DMS153 treated with DMSO at 0.1 percent for 48 hours (cell line): Measurements from ENCODE around the gene GPSM1.

ENCODE experiments used
- DNase-seq: peaks from one replicate; lab custom pipeline; 2025; ENCODE audit not compliant: unreplicated experiment; lab: John Stamatoyannopoulos, UW

GPSM1 gene, protein sequence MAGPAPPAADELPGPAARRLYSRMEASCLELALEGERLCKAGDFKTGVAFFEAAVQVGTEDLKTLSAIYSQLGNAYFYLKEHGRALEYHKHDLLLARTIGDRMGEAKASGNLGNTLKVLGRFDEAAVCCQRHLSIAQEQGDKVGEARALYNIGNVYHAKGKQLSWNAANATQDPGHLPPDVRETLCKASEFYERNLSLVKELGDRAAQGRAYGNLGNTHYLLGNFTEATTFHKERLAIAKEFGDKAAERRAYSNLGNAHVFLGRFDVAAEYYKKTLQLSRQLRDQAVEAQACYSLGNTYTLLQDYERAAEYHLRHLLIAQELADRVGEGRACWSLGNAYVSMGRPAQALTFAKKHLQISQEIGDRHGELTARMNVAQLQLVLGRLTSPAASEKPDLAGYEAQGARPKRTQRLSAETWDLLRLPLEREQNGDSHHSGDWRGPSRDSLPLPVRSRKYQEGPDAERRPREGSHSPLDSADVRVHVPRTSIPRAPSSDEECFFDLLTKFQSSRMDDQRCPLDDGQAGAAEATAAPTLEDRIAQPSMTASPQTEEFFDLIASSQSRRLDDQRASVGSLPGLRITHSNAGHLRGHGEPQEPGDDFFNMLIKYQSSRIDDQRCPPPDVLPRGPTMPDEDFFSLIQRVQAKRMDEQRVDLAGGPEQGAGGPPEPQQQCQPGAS

DNA sequence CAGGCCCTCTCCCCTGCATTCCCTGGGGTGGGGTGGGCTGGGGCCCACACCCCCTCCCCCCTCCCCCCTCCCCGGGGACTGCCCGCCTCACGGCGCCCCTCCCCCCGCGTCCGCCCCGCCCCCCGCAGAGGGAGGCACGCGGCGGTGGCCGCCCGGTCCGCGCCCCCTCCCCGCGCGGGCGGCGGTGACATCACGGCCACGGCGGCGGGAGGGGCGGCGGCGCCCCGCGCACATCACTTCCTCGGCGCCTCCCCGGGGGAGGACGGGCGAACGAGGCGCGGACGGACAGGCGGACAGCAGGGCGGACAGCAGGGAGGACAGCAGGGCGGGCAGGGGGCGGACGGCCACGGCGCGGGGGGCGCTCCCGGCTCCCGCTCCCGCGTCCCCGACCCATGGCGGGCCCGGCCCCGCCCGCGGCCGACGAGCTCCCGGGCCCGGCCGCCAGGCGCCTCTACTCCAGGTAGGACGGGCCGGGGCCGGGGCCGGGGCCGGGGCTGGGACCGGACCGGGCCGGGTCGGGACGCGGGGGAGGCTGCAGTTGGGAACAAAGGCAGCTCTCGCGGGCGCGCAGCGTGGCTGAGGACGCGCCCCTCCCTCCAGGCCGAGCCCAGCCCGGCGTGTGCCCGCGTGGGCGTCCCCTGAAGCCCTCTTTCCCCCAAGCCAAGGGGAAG lies at the start of gene GPSM1:
Gene GPSM1, plus strand, starts transcription at position 236 of the 671 bp plus-strand sequence. Its CDS starts 157 bp downstream, at position 393.
- no peak for DNase-seq

DNA sequence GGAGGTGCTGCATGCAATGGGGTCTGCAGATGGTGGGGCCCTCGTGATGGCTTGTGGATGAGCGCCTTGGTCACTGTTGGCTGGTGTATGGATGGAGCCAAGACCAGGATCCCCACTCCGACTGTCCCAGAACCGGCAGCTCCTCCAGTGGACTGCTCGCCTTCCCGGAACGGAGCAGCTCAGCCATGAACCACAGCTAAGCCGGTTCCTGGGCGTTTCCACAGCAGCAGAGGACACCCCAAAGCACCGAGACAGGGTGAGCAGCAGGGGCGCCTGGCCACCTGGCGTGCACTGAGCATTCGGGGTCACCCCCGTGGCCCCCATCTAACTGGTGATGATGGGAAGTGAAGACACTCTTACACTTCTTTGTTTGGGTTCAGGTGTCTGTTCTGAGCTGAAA lies 49.6 kb upstream of the GPSM1 start:
- no peak for DNase-seq

DNA sequence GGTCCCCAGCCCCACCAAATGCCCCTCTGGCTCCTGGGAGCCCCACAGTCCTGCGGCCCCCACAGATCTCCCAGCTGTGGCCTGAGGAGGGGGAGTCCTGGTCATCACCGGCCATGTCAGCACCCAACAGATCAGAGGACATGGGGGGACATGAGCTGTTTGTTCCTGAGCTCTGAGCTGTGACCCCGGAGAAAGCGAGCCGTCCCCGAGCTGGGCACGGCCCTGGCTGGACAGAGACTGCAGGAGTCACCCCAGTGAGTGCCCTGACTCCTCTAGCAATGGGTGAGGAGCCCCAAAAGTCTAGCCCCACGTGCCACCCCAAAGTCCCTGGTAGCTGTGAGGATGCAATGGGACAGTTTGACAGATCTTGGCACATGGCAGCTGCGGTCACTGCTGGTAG lies 49.1 kb upstream of the GPSM1 start:
- DNase-seq: no peak

DNA sequence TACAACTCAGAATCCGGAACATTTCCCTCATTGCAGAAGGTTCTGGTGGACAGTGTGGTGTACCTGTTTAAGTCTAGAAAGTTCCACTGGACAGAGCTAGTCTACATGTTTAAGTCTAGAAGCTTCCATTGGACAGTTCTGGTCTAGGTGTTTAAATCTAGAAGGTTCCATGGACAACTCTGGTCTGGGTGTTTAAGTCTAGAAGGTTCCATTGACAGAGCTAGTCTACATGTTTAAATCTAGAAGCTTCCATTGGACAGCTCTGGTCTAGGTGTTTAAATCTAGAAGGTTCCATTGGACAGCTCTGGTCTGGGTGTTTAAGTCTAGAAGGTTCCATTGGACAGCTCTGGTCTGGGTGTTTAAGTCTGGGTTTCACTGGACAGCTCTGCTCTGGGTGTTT lies 48.4 kb upstream of the GPSM1 start:
- no peak for DNase-seq

DNA sequence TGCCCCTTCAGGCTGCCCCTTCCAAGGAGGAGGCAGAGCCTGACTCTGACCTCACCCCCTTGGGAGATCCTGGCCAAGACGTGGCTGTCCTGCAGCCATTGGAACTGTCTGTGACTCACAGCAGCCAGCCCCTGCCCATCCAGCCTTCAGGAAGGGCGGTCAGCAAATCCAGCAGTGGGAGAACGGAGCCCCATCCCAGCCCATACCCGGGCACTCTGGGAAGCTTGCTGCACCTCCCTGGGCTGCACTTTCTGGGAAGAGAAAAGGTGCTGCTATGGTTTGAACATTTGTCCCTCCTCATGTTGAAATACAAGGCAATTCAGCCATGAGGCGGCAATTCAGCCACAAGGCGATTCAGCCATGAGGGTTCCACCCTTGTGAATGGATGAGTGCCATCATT lies 47.9 kb upstream of the GPSM1 start:
- no peak for DNase-seq

DNA sequence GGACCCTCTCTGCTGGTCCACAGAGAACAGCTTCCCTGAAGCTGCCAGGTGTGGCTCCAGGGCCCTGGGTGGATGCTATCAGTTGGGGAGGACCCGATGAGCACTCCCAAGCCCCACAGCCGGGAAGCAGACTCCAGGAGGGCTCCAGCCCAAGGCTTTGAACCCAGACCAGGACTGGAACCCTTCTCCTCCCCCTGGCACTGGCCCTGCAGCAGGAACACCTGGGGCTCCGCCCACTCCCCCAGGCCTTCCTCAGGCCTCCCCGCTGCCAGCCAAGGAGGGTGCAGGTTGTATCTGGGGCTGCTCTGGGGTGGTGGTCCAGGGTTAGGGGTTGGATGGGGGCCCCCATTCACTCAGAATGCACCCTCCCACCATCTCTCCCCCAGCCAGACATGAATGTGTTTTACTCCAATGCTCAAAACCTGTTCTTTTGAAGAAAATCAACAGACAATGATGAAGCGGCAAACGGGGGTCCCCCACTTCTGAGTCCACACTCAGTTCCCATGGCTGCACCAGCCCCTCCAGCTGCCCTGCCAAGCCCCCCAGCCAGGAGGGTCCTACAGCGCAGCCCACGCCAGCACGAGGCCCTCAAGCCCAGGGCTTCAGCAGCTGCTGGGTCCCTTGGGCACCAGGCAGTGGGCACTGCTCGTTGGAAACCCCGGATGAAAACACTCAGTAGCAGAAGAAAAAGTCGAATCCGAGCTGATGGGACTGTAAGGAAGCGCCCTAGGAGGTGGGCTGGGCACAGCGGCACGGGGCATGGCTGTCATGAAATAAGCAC lies 46.6 kb upstream of the GPSM1 start:
- DNase-seq: no peak

DNA sequence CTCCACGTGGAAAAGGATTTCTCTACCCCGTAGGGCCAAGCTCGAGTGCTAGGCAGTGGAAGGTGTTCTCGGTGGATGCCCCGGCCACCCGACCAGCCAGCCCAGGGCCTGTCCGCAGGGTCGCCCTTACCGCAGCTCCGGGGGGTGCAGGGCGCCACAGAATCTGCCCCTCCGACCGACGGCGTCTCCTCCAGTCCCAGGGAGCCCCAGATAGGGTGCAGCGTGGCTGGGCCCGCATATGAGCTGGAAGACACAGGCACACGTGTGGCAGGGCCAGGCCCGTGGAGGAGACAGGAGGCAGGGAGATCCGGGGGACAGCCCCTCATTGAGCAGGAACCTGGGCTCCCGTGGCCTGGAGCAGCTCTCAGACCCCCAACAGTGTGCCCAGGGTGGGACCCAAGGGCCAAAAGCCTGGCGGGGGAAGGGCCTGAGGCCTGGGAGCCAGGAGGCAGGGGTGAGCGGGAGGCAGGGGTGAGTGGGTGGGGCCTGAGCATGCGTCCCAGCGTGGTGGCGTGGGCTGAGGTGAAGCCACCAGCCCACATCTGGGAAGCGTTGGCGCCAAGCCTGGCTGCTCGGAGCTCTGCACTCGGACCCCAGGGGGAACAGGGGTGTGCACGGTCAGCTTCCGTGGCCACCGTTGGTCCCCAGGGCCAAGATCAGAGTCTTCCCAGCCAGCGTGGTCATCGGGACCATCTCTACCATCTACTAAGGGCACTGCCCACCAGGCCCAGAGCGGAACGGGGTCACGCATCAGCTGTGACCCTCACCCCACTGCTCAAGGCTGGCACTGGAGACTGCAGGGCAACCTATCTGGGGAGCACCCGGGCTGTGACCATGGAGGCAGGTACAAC lies 45.7 kb upstream of the GPSM1 start:
- DNase-seq: no peak

DNA sequence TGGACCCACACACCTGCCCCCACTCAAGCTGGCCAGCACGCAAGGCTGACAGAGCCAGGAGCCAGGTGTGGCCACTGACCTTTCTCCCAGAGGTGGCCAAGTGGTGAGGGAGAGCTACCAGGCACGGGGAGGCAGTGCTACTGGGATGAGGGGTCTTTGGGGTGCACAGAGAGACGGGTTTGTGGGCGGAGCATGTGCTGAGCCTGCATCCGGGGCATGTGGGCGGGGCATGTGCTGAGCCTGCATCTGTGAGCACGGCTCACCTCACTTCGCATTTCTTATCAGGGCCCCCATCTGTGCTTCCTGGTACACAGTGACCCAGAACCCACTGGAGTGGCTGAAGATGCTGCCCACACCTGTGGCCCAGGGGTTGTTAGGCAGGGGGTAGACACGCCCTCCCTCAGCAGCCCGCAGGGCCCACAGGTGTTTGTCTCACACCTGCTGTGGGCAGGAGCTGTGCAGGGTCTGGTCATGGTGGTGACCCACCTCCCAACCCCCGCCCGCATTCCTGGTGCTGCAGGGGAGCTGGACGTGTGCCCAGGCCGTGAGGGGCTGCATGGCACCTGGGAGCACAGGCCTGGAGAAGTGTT lies 45.0 kb upstream of the GPSM1 start:
- DNase-seq: no peak

DNA sequence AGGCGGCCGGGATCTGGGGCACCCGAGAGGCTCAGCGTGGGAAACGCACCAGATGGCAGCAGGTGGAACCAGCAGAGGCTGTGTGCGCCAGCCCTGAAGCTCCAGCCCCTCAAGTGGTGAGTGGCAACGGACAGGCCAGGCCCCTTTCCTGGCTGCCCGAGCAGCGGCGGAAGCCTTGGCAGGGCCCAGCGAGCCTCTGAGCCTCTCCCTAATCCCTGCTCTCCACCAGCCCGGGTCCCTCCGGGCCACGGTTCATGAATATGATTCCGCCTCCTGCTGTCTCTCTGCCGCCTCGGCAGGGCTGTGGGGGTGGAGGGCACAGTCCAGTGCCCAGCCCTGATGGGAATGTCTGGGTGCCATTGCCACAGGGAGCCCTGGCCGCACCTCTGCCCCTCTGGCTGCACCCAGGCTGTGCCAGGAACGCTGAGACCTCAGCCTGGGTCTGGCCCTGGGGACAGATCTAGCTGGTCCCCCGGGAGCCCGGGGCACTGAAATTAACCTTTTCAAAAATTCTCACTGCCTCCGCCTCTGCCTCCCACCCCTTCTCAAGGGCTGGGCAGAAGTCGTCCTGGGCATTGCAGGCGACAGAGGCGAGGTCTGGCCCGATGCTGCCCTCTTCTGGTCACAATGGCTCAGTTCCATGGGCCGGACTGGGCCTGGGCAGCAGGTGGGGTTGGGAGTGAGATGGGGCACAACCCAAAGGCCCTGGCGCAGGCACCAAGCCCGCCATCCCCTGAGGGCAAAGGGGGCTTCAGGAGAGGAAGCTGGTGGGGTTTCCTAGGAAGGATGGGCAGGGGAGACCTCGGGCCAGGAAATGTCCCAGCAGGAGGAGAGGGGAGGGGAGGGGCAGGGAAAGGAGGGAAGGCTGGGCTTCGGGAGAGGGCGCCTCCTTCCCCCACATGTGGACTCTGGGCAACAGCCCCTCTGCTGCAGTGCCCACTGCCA lies 43.8 kb upstream of the GPSM1 start:
- DNase-seq: peak; percentile 72

DNA sequence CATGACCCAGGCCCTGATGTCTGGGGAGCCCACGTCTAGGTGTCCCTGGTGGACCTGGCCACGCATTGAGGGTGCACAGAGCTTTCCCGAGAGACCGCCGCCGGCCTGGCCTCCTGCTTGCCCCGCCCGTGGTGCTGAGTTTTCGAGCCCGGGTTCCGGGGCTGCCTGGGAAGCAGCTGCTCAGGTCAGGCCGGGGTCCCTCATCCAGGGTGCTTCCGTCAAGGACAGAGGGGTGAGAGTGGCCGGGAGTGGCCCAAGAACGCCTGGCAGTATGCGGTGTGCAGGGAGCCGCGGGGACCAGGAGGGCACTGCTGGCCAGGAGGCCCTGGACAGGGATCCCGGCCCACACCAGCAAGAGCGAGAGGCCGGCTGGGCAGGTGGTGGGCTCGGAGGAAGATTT lies 43.0 kb upstream of the GPSM1 start:
- no peak for DNase-seq

DNA sequence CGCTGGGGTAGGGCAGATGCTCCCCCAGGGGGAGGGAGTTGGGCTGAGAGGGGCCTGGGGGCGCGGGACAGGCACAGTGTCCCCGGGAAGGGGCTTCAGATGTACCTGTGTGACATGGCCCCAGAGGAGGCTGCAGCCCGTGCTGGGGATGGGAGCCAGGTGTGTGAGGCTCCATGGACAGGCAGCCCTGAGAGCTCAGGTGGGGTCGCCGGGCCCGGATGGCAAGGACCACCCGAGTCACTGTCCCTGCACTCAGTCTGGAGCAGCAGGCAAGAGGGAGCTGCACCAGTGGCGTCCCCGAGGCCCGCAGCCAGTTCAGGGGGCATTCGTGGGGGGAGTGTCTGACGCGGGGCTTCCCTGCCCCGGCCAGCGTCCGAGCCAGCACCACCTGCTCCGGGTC lies 42.4 kb upstream of the GPSM1 start:
- no peak for DNase-seq

DNA sequence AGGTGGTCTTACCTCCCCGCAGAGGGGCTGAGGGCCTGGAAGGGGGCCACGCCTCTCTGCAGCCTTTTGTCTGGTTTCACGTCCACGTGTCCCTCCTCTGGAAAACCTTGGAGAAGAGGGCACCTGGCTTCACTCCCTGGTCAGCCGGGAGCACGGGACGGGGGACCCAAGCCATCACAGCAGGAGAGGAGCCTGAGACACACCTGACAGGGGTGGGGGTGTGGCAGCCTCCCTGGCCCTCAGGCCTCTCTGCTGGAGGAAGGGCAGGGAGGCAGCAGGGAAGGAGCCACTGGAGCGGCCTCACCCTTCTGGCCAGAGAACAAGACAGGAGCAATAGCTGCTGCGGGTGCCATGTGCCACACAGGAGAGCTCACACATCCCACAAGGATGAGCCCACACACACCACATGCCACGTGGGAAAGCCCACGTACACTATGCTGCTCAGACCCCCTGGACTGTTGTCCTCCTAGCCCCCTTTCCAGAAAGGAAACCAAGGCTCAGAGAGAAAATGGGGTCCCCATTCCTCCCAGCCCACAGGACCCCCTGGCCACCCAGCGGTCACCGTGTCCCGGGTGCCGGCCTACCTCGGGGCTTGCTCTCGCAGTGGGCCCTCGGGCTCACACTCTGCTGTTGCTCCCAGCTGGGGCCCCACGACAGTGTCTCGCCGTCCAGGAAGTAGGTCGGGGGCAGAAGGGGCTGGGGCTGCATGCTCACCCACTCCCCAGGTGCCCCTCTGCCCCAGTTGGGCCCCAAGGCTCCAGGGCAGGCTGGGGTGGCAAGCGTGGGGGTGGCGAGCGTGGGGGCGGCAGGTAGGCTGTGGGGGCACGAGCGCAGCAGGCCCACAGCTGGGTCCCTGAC lies 41.6 kb upstream of the GPSM1 start:
- DNase-seq: no peak

DNA sequence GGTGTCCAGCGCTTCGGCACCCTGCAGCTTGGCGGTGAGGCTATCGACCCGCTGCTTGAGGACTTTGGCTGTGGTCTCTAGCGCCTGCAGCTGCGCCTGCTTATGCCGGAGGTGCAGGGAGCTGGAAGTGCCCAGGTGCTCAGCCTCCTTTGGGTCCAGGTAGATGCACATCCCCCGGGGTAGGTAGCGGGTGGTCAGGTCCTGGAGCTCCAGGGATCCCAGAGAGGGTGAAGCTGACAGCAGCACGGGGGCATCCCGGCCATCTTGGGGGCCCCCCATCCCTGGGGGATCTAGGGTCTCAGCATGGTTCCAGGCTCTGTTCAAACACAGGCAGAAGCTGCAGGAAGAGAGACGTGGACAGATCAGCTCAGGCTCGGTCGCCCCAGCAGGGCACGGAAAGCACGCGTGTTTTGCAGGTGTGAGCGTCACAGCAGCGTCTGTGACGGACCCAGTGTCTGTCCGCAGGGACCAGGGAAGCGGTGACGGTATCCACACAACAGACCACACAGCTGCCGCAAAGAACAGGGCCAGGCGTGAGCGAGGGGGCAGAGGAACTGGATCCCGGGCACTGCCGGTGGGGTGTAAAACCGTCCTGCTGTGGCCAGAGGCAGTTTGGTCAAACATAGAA lies 40.9 kb upstream of the GPSM1 start:
- DNase-seq: no peak

DNA sequence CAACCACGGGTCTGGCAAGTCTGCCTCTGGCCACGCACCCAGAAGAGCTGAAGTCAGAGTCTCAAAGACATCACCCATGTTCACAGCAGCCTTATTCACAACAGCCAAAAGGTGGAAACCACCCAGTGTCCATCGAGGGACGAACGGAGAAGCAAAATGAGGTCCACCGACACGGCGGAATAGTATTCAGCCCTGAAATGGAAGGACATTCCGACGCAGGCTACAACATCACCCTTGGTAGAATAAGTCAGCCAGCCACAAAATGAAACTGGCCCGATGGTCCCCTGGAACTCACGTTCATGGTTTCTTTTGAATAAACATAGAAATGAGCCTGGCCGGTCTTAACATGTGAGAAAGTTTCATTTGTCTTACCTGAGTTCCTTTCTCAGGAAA lies 40.4 kb upstream of the GPSM1 start:
- no peak for DNase-seq

DNA sequence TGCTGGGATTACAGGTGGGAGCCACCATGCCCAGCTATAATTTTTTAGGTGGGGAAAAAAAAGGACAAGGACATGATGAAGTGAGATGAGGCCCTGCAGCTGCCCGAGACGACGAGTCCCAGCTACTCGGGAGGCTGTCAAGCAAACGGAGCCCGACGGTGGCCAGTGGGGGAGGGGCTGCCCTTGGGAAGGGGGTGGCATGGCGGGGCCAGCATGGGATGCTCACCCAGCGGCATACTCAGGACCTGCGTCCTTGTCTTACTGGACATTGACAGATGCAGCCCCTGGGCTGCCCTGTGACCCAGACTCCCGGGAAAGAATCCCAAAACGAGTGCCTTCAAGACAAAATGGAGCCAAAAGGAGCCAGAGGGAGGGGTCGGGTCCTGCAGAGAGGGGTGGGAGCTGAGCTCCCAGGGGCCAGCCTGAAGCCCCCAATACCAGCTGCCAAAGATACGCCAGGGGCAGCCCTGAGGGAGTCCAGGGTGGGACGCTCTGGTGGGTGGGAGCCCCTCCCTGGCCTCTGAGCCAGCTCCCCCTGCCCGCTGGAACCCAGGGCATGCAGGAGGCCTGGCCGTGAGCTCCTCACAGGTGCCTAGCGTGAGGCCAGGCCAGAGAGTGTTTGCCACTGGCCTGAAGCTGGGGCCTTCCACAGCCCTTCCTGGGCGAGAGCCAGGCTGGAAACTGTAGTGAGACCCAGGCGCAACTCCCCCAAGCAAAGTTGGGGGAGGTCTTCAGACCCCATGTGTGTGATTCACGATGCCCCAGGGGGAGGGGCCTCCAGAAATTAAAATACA lies 39.2 kb upstream of the GPSM1 start:
- DNase-seq: no peak

DNA sequence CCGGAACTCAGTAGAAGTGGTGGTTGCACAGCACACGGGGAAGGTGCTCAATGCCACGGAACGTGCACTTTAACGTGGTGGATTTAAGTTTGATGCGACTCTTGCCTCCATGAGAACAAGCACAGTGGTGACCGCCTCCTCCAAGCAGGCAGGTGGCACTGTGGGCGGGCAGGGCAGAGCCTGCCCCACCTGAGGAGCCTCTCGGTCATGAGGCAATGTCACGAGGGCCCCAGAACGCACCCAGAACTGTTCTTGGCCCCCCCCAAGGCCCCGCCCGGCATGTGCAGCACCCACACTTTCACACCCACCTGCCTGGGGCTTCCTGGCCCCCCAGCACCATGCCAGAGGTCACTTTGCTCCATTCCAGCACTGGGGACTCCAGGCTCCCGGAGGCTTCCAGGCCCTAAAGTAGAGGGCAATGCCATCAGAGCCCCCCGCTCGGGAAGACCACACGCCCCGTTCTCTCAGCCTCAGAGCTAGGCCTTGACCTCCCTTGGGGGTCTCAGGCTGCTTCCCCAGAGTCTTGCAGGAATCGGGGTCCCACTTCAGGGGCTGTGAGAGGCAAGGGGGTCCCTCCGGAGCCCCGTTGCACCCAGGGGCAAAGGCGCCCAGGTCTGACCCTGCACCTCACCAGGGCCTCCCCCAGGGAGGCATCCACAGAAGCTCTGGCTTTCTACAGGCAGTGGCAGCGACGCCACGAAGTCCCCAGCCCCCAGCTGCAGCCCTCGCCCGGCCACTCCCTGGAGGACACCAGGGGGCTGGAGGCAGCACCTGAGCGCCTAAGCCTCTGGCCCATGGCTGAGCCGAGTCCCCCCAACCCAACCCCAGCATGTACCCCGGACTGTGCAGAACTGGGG lies 37.5 kb upstream of the GPSM1 start:
- DNase-seq: no peak
